Activated T-helper 1 cell treated with anti-CD3 and anti-CD28 coated beads, Interleukin-12 subunit alpha, Interleukin-12 subunit beta, Interleukin-2, Interleukin-4 antibody, amounts not matched to agents 30 ng/mL and 10 ng/mL and 1 ng/mL, durations not matched to agents 14 hours and 24 hours and 36 hours (primary cell): ENCODE measurements around the gene PITPNB. TPM values are rescaled to one million over a fixed set of nuclear protein-coding genes. Genes with fewer than 3 reads are reported as not detected.
A peak's percentile ranks its signal among the peaks of the same experiment; 100 is the strongest.

ENCODE experiments used
- DNase-seq: peaks from one replicate; pipeline ENCODE4 v3.0.0; 2021; ENCODE audit warnings: low spot score
- H3K27ac Mint-ChIP-seq: one replicate; pipeline ENCODE4 v1.8.0; 2021; ENCODE audit warnings: mild to moderate bottlenecking, mixed read lengths
- H3K27me3 Mint-ChIP-seq: one replicate; pipeline ENCODE4 v1.8.0; 2022; ENCODE audit warnings: mild to moderate bottlenecking, moderate library complexity, mixed read lengths; ENCODE audit not compliant: insufficient read depth
- H3K36me3 Mint-ChIP-seq: one replicate; pipeline ENCODE4 v1.8.0; 2021; ENCODE audit warnings: low read depth, mixed read lengths
- H3K4me1 Mint-ChIP-seq: one replicate; pipeline ENCODE4 v1.8.0; 2021; ENCODE audit warnings: low read depth, mixed read lengths
- H3K4me3 Mint-ChIP-seq: one replicate; pipeline ENCODE4 v1.8.0; 2021; ENCODE audit warnings: mild to moderate bottlenecking, moderate library complexity, mixed read lengths
- H3K9me3 Mint-ChIP-seq: one replicate; pipeline ENCODE4 v1.8.0; 2021; ENCODE audit warnings: mixed read lengths
- intact Hi-C: fragments of 100-400 bp; cut with micrococcal nuclease; formaldehyde crosslinking; loops from one replicate; pipeline ENCODE4 v1.15.1; 2024
- total RNA-seq: library from RNA; stranded (reverse); gene quantifications from 2 replicates; pipeline ENCODE4 v1.2.3, GENCODE V29; 2022

Gene PITPNB
- total RNA-seq, result 153 and 154 TPM in 2 replicates

DNA sequence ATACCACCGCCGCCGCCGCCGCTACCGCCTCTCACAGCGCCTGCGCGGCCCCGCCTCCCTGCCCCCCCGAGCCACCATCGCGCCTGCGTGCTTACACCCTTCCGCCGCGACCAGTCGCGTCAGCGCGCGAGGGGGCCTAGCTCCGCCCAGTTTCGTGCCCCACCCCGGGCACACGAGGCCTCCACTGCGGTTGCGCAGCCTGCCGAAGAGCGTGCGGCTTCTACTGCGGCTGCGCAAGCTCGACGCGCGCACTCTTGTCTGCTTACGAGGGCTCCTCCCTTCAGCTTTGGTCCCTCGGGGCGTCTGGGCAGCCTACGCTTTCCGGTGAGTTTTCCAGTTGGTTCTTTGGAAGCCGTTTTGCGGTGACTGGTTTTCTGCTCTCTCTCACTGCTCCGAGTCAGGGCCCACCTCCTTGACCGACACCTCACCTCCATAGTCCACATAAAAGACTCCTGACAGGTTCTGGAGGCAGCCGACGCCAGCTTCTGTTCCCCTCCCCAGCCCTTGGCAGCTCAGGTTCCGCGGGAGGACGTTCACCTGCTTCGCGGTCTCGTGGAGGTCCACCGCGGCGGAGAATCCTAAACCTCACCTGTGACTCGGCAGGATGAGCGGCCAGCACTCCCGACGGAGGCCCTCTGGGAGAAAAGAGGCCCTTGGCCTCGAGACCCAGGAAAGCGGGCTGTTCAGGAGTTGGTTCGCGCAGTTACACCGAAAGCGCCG, at the start of gene PITPNB:
Gene PITPNB, minus strand, starts transcription at position 35 of the 720 bp plus-strand sequence. CDS start 65 bp downstream, outside the sequence.
- DNase-seq, result peak; percentile 98
- Mint-ChIP-seq H3K27ac (peak within 1 kb of the TSS; percentile 100), H3K4me3 (peak within 1 kb of the TSS; percentile 99), H3K27me3 (peaks cover 5% of the 10 kb centered on the region), H3K4me1 (peaks cover 65% of the 10 kb centered on the region), H3K36me3 (peaks cover 30% of the 10 kb centered on the region), H3K9me3 (no peaks in the 10 kb centered on the region)
- intact Hi-C loops, result loop anchor here (1.0 to 5.0 kb wide), 7 partner anchors 15 to 1487 kb away; partner anchors contain the start of genes EWSR1 and HSCB

DNA sequence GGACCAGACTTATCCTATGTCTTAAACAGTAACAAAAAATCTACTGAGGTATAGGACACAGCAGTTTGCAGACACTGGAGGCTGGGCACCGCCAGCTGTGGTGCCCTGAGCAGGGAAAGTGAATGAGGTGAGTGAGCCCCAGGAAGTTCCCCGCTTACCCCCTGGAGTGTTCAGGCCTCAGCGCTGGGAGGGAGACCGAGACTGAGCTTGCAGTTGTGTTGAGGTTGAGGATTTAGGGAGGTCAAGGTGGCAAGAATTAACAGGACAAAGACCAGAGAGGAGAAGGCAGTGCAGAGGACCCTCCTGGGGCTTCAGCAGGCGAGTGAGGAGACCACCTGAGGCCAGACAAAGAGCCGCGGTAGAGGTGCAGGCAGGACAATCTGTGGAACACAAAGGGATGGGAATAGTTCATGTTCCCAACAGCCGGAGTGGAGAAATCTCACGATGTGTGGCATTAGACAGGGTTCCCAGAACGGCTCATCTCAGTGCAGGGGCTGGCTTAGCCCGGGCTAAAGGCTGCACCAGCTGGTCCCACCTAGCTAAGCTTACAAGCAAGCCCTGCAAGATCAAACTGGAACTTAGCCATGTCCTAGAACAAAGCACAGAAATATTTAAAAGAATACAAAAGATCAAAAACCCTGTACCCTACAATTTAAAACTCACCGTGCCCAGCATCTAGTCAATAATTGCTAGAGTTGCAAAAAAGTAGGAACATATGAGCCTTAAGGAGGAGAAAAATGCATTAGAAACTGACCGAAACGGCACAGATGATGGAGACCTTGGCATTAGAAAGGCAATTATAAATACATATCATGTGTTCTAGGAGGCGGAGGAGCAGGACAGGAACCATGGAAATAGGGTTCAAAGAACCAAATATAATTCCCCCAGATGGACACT, 47.4 kb upstream of the PITPNB start:
- DNase-seq, result no peak
- intact Hi-C loops, result no loop called here
- Mint-ChIP-seq H3K36me3 (no peaks in the 10 kb centered on the region), H3K27me3 (no peaks in the 10 kb centered on the region), H3K4me3 (no peak overlapping the region), H3K9me3 (peaks cover 8% of the 10 kb centered on the region), H3K27ac (no peak overlapping the region), H3K4me1 (no peaks in the 10 kb centered on the region)

DNA sequence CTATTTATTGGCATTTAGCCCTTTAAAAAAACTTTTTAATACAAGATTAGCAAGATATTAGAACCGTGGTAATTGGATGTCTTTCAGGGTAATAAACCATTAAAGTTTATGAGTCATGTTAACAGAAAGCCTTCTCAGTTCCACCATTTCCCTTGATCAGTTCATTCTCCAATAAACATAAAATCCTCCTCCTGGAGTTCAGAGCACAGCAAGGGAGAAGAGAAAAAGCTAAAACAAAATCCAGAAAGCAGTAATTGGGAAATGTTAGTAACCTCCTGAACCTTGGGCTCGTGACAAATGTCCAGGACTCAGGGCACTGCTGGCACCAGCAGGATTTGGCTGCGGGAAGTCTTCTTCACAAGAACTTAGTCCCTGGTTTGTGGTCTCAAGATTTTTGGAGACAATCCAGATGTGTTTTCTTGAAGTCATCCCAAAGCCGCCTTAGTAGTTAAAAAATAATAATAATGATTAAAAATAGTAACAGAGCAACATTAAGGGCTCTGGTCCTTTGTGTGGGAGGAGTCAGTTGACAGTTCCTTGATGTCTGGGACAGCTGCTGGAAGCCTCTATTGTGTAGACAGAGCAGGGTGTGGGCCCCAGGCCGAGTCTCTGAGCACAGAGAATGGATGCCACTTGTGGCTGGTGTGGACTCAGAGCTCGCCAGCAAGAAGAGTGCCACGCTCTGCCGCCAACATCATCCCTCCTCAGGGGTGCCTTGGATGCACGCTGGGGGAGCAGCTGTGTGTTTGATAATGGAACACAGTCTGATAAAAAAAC, 43.4 kb upstream of the PITPNB start:
- Mint-ChIP-seq H3K4me3 (no peak overlapping the region), H3K27me3 (no peaks in the 10 kb centered on the region), H3K27ac (no peak overlapping the region), H3K4me1 (no peaks in the 10 kb centered on the region), H3K36me3 (no peaks in the 10 kb centered on the region), H3K9me3 (no peaks in the 10 kb centered on the region)
- intact Hi-C loops, result no loop called here
- no peak for DNase-seq

DNA sequence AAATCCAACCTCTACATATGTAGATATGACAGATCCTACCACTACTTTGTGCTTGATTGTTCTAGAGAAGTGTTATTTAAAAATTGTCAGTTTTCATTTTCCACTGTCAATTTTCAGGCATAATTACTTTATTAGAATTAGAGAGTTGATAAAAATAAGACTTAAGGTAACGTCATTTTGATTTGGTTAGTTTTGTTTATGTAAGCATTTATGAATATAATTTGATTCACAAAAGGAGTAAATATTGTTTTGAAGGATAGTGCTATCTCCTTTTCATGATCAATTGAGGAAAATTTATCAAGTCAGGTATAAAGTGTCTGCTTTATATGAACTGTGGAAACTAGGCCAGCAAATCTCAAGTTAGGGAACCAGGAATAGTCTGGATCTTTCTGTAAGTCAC, 42.6 kb upstream of the PITPNB start:
- intact Hi-C loops, result no loop called here
- Mint-ChIP-seq H3K27me3 (no peaks in the 10 kb centered on the region), H3K9me3 (no peaks in the 10 kb centered on the region), H3K36me3 (no peaks in the 10 kb centered on the region), H3K27ac (no peak overlapping the region), H3K4me3 (no peak overlapping the region), H3K4me1 (no peaks in the 10 kb centered on the region)
- no peak for DNase-seq

DNA sequence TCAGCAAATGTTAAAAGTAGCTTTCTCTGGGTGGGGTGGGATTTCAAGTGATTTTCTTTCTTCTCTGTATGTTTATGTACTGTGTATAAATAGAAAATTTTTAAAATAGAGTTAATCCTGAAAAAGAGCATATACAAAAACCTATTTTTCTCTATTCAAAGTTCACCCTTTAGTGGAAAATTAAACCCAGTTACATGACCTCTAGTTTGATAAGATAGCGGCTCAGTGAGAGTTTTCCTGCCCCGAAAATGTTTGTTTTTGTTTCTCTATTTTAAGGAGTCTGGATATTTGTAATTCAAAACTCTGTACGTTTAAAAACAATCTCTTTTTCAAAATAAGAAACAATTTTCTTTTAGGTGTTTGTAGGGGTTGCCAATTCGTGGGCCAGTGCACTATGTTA, 42.1 kb upstream of the PITPNB start:
- no peaks in the 10 kb centered on the region for H3K36me3 Mint-ChIP-seq
- H3K4me3 Mint-ChIP-seq, result no peak overlapping the region
- H3K4me1 Mint-ChIP-seq, result no peaks in the 10 kb centered on the region
- H3K27ac Mint-ChIP-seq, result no peak overlapping the region
- H3K27me3 Mint-ChIP-seq, result no peaks in the 10 kb centered on the region
- intact Hi-C loops, result no loop called here
- no peaks in the 10 kb centered on the region for H3K9me3 Mint-ChIP-seq
- DNase-seq, result no peak

DNA sequence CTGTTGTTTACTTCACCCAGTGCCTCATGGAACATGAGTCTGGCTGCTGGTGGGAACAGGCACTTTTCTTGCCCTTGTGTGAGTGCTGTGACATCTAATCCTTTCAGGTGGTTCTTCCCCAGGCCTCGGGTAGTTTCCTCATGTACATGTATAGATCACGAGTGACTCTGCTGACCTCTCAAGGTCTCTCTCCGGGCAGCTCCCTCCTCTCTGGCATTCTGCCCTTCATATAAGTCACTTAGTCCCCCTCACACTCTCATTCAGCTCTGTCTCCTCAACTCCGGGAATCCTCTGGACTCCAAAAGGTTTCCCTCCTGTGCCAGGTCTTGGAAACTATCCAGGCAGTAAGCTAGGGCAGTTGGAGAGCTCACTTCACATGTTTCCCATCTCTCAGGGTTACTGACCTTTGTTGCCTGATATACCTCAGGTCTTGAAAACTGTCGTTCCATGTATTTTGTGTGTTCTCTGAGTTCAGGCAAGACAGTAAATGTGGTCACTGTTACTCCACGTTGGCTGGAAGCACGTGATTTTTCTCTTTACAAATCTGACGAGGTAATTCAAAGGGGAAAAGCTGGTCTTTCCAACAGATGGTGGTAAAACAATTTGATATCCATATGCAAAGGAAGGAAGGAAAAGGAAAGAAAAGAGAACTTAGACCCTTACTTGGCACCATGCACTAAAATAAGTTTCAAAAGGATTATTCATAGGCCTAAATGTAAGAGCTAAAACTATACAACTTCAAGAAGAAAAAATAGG, 40.5 kb upstream of the PITPNB start:
- intact Hi-C loops, result no loop called here
- no peaks in the 10 kb centered on the region for H3K27me3 Mint-ChIP-seq
- H3K4me1 Mint-ChIP-seq, result no peaks in the 10 kb centered on the region
- no peak for DNase-seq
- no peak overlapping the region for H3K27ac Mint-ChIP-seq
- no peaks in the 10 kb centered on the region for H3K9me3 Mint-ChIP-seq
- H3K4me3 Mint-ChIP-seq, result no peak overlapping the region
- H3K36me3 Mint-ChIP-seq, result no peaks in the 10 kb centered on the region

DNA sequence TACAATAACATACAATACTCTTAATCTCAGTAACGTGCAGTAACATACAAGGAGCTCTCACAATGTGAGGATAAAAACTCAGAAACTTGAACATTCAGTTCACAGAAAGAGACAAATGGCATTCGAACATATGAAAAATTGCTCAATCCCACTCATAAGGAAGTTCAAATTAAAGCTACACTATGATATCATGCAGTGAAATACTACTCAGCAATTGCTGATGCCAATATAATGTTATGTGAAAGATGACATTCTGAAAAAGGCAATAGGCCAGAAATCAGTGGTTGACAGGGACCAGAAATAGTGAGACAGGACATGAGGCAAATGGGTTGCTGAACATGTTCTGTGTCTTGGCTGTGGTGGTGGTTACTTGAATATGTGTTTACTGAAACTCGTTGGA, 33.7 kb upstream of the PITPNB start:
- Mint-ChIP-seq H3K4me1 (no peaks in the 10 kb centered on the region), H3K9me3 (no peaks in the 10 kb centered on the region), H3K4me3 (no peak overlapping the region), H3K27ac (no peak overlapping the region), H3K27me3 (no peaks in the 10 kb centered on the region), H3K36me3 (no peaks in the 10 kb centered on the region)
- intact Hi-C loops, result no loop called here
- no peak for DNase-seq

DNA sequence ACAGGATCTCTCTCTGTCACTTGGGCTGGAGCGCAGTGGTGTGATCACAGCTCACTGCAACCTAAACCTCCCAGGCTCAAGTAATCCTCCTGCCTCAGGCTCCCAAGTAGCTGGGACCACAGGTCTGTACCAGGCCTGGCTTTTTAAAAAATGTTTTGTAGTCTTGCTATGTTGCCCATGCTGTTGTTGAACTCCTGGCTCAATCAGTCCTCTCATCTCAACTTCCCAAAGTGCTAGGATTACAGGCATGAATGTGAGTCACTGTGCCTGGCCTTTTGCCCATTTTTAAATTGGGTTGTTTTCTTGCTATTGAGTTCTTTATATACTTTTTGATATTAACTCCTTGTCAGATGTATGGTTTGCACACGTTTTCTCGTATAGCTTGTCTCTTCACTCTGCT, 33.0 kb upstream of the PITPNB start:
- H3K4me3 Mint-ChIP-seq, result no peak overlapping the region
- no peak for DNase-seq
- no peaks in the 10 kb centered on the region for H3K9me3 Mint-ChIP-seq
- no peaks in the 10 kb centered on the region for H3K4me1 Mint-ChIP-seq
- no peak overlapping the region for H3K27ac Mint-ChIP-seq
- no peaks in the 10 kb centered on the region for H3K27me3 Mint-ChIP-seq
- intact Hi-C loops, result no loop called here
- no peaks in the 10 kb centered on the region for H3K36me3 Mint-ChIP-seq

DNA sequence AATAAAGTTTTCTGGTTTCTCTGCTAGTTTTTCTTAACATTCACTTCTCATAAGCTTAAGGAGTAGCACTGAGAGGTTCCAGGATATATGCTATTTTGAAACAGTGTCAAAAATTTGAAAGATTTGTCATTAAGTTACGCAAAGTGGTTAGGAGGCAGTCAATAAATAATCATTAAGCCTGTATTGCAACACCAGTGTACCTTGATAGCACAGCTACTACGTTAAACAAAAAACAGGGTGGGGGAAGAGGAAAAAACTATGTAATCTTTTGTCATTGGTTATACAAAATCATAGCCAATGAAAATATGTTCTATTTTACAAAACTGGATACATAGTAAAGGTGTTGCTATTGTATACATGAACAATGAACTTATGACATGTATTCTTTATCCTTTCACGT, 30.4 kb upstream of the PITPNB start:
- intact Hi-C loops, result no loop called here
- H3K27ac Mint-ChIP-seq, result no peak overlapping the region
- H3K4me1 Mint-ChIP-seq, result peaks cover 3% of the 10 kb centered on the region
- no peaks in the 10 kb centered on the region for H3K27me3 Mint-ChIP-seq
- no peak overlapping the region for H3K4me3 Mint-ChIP-seq
- DNase-seq, result no peak
- no peaks in the 10 kb centered on the region for H3K9me3 Mint-ChIP-seq
- no peaks in the 10 kb centered on the region for H3K36me3 Mint-ChIP-seq

DNA sequence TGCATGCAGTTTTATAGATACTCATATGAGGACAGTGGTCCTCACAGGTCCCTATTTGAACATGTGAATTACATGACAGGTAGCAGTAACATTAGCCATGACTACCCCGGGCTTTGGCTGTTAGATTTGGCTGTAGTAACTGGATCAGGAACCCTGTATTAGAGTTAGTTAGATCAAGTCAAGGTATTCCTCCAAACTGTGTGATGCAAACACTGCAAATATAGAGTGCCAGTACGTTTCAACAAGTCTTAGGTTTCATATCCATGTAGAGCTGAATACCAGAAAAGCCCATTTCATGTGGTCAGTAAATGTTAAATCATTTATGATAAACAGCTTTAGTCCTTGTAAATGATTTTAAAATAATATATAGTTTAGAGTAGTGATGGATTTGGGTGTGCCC, 29.5 kb upstream of the PITPNB start:
- intact Hi-C loops, result no loop called here
- H3K4me3 Mint-ChIP-seq, result no peak overlapping the region
- H3K9me3 Mint-ChIP-seq, result no peaks in the 10 kb centered on the region
- no peak overlapping the region for H3K27ac Mint-ChIP-seq
- peaks cover 6% of the 10 kb centered on the region for H3K4me1 Mint-ChIP-seq
- no peak for DNase-seq
- no peaks in the 10 kb centered on the region for H3K36me3 Mint-ChIP-seq
- H3K27me3 Mint-ChIP-seq, result no peaks in the 10 kb centered on the region

DNA sequence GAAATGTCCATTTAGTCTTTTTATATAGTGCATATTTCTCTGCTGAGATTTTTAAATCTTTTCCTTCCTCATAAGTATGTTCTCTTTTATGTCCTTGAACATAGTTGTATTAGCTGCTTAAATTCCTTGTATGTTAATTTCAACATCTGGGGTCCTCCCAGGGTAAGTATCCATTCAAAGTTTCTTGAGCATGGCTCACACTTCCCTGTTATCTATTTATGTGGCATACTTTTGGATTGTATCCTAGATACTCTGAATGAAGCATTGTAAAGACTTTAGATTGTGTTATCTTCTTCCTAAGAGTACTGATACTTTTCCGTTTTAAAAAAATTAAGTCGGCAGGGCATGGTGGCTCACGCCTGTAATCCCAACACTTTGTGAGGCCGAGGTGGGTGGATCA, 28.4 kb upstream of the PITPNB start:
- no peaks in the 10 kb centered on the region for H3K9me3 Mint-ChIP-seq
- H3K27ac Mint-ChIP-seq, result no peak overlapping the region

DNA sequence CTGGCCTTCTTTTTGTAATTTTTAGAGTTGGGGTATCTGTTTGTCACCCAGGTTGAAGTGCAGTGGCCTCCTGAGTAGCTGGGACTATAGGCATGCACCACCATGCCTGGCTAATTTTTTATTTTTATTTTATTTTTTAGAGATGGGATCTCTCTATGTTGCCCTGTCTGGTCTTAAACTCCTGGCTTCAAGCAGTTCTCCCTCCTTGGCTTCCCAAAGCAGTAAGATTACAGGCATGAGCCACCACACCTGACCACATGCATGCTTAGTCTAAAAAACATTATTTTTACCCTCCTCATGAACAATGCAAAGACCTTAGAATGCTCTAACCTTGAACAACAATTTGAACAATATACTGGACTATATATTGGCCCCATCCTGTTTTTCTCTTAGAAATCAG, 22.1 kb upstream of the PITPNB start:
- Mint-ChIP-seq H3K4me3 (no peak overlapping the region), H3K27ac (no peak overlapping the region), H3K4me1 (peaks cover 6% of the 10 kb centered on the region), H3K27me3 (no peaks in the 10 kb centered on the region), H3K36me3 (peaks cover 2% of the 10 kb centered on the region), H3K9me3 (no peaks in the 10 kb centered on the region)
- intact Hi-C loops, result no loop called here
- no peak for DNase-seq

More for the DNA sequence above, 28.4 kb upstream of the PITPNB start:
- Mint-ChIP-seq H3K27me3 (no peaks in the 10 kb centered on the region), H3K4me3 (no peak overlapping the region), H3K36me3 (no peaks in the 10 kb centered on the region), H3K4me1 (peaks cover 6% of the 10 kb centered on the region)
- intact Hi-C loops, result no loop called here
- DNase-seq, result no peak
